SK-N-SH treated with all-trans-retinoic acid at 6 μM for 48 hours (cell line): ENCODE data around the gene CDH7.

Experiments
- ATAC-seq: fragments of 200-7000 bp; cut with Tn5 transposase; 3 replicates; pipeline ENCODE4 v1.9.1; 2020; ENCODE audit warnings: mild to moderate bottlenecking, moderate library complexity
- ARNTL ChIP-seq: fragments of 450-650 bp; formaldehyde crosslinking; IDR thresholded peaks from 2 replicates; pipeline ENCODE4 v1.5.0; 2020; ENCODE audit warnings: low read depth, mild to moderate bottlenecking, moderate library complexity, borderline replicate concordance
- BACH2 ChIP-seq: fragments of 250-450 bp; sonication (Bioruptor Pico); IDR thresholded peaks from 2 replicates; pipeline ENCODE4 v1.9.0; 2021; ENCODE audit warnings: mild to moderate bottlenecking, borderline replicate concordance
- CSDC2 ChIP-seq: fragments of 250-450 bp; sonication (Bioruptor Pico); IDR thresholded peaks from 2 replicates; pipeline ENCODE4 v1.5.0; 2020; ENCODE audit warnings: mild to moderate bottlenecking, moderate library complexity
- CSRNP3 ChIP-seq: fragments of 250-450 bp; sonication (Bioruptor Pico); IDR thresholded peaks from 2 replicates; pipeline ENCODE4 v1.5.1; 2021; ENCODE audit warnings: mild to moderate bottlenecking, moderate library complexity
- ESRRG ChIP-seq: fragments of 250-450 bp; sonication (Bioruptor Pico); IDR thresholded peaks from 2 replicates; pipeline ENCODE4 v1.6.1; 2021; ENCODE audit warnings: mild to moderate bottlenecking
- GLIS3 ChIP-seq: fragments of 250-450 bp; sonication (Bioruptor Pico); IDR thresholded peaks from 2 replicates; pipeline ENCODE4 v1.5.0; 2020; ENCODE audit warnings: mild to moderate bottlenecking, moderate library complexity
- ISL1 ChIP-seq: fragments of 250-450 bp; sonication (Bioruptor Pico); IDR thresholded peaks from 2 replicates; pipeline ENCODE4 v2.1.2; 2022; ENCODE audit warnings: mild to moderate bottlenecking, moderate library complexity
- POU6F1 ChIP-seq: fragments of 250-450 bp; sonication (Bioruptor Pico); IDR thresholded peaks from 2 replicates; pipeline ENCODE4 v1.8.0; 2021; ENCODE audit warnings: low read depth, mild to moderate bottlenecking, moderate library complexity, borderline replicate concordance
- PPARA ChIP-seq: fragments of 250-450 bp; sonication (Bioruptor Pico); IDR thresholded peaks from 2 replicates; pipeline ENCODE4 v1.5.0; 2020; ENCODE audit warnings: mild to moderate bottlenecking, borderline replicate concordance
- RARB ChIP-seq: fragments of 250-450 bp; sonication (Bioruptor Pico); IDR thresholded peaks from 2 replicates; pipeline ENCODE4 v1.8.0; 2021; ENCODE audit warnings: mild to moderate bottlenecking, moderate library complexity
- SNAI2 ChIP-seq: fragments of 250-450 bp; sonication (Bioruptor Pico); IDR thresholded peaks from 2 replicates; pipeline ENCODE4 v1.5.0; 2020; ENCODE audit warnings: mild to moderate bottlenecking, moderate library complexity
- TCF4 ChIP-seq: fragments of 250-450 bp; sonication (Bioruptor Pico); IDR thresholded peaks from 2 replicates; pipeline ENCODE4 v1.8.0; 2021; ENCODE audit warnings: mild to moderate bottlenecking, moderate library complexity, borderline replicate concordance
- TOX ChIP-seq: fragments of 250-450 bp; sonication (Bioruptor Pico); IDR thresholded peaks from 2 replicates; pipeline ENCODE4 v1.8.0; 2021; ENCODE audit warnings: mild to moderate bottlenecking, moderate library complexity, borderline replicate concordance
- TSHZ2 ChIP-seq: fragments of 250-450 bp; sonication (Bioruptor Pico); IDR thresholded peaks from 2 replicates; pipeline ENCODE4 v1.5.0; 2020; ENCODE audit warnings: mild to moderate bottlenecking, moderate library complexity
- ZC3H10 ChIP-seq: fragments of 250-450 bp; sonication (Bioruptor Pico); IDR thresholded peaks from 2 replicates; pipeline ENCODE4 v1.5.1; 2021; ENCODE audit warnings: mild to moderate bottlenecking, moderate library complexity
- ZFP30 ChIP-seq: fragments of 450-650 bp; formaldehyde crosslinking; IDR thresholded peaks from 2 replicates; pipeline ENCODE4 v1.5.0; 2022; ENCODE audit warnings: mild to moderate bottlenecking, moderate library complexity
- ZNF70 ChIP-seq: fragments of 450-650 bp; formaldehyde crosslinking; IDR thresholded peaks from 2 replicates; pipeline ENCODE4 v1.5.0; 2020; ENCODE audit warnings: mild to moderate bottlenecking, moderate library complexity
- ZNF8 ChIP-seq: fragments of 450-650 bp; formaldehyde crosslinking; IDR thresholded peaks from 2 replicates; pipeline ENCODE4 v1.5.0; 2020; ENCODE audit warnings: mild to moderate bottlenecking, moderate library complexity
- TF ChIP-seq, protein P1 (sequence below): fragments of 250-450 bp; sonication (Bioruptor Pico); IDR thresholded peaks from 2 replicates; pipeline ENCODE4 v1.8.0; 2020; ENCODE audit warnings: mild to moderate bottlenecking, moderate library complexity, borderline replicate concordance
- TF ChIP-seq, protein P2 (sequence below): fragments of 250-450 bp; sonication (Bioruptor Pico); IDR thresholded peaks from 2 replicates; pipeline ENCODE4 v1.5.1; 2020; ENCODE audit warnings: low read depth, mild to moderate bottlenecking, moderate library complexity

CDH7 gene

DNA sequence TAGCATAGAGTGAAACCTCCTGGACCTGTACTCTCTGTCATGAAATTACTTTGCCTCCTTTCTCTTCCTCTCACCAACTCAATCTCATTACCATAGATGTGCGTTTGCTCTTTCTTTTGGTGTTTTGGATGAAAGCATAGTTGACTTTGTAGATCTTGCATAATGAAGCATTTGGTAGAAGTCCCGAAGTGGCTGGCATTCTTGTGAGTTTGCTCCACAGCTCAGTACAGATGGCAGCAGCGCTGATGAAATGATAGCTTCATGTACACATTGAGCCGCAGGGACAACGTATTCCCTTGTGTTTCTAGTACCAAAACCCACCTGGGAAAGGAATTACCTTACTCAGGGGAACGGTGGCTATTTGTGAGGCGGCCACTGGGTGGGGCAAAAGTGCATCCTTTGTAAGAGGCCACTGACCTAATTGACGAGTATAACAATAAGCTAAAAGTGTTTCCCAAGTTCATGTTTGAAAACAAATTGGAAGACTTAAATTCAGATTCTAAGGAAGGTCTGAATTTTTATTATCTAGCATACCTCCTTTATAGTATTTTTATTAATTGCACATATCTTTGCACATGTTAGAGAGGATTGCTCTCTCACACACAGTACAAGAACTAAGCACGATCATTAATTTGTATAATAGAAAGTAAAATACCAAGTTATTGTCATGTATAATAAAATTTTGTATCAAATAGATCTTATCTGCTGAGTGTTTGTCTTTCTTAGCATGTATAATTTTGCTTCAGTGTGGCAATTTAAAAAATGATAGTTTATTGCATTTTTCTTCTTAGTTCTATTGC lies 25.4 kb upstream of the CDH7 start:
- TF ChIP-seq ARNTL = no peak
- no peak for TF ChIP-seq RARB (CRISPR knock-in tag)
- TF ChIP-seq ZNF8 (CRISPR knock-in tag) = no peak
- no peak for TF ChIP-seq CSRNP3 (CRISPR knock-in tag)
- no peak for TF ChIP-seq BACH2
- no peak for TF ChIP-seq CSDC2
- TF ChIP-seq, protein P1, sequence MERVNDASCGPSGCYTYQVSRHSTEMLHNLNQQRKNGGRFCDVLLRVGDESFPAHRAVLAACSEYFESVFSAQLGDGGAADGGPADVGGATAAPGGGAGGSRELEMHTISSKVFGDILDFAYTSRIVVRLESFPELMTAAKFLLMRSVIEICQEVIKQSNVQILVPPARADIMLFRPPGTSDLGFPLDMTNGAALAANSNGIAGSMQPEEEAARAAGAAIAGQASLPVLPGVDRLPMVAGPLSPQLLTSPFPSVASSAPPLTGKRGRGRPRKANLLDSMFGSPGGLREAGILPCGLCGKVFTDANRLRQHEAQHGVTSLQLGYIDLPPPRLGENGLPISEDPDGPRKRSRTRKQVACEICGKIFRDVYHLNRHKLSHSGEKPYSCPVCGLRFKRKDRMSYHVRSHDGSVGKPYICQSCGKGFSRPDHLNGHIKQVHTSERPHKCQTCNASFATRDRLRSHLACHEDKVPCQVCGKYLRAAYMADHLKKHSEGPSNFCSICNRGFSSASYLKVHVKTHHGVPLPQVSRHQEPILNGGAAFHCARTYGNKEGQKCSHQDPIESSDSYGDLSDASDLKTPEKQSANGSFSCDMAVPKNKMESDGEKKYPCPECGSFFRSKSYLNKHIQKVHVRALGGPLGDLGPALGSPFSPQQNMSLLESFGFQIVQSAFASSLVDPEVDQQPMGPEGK (CRISPR knock-in tag) = no peak
- TF ChIP-seq TCF4 (CRISPR knock-in tag) = no peak
- no peak for TF ChIP-seq ESRRG (CRISPR knock-in tag)
- no peak for TF ChIP-seq SNAI2
- TF ChIP-seq ZNF70 (CRISPR knock-in tag) = no peak
- TF ChIP-seq ISL1 (CRISPR knock-in tag) = no peak
- no peak for TF ChIP-seq GLIS3 (CRISPR knock-in tag)
- no peak for ATAC-seq

DNA sequence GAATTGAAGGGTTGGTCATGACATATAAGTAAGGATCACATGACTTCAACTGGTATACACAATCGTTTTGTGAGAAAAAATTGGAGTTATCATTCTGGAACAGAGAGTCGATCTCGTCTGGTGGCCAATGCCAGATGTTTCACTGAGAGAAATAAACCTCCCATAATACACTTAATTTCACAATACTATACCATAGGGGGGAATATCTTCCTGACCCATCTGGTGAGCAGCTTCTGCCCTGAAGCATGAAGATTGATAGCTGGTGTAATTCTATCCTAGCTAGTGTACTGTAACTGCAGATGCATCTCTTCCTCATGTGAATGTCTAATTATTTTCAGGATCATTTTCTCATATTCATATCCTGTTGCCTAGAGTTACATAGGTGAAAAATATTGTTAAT lies 15.7 kb upstream of the CDH7 start:
- TF ChIP-seq PPARA (CRISPR knock-in tag) (no peak), ZNF8 (CRISPR knock-in tag) (peak; percentile 70; the same call in 1 of the 2 replicates), TCF4 (CRISPR knock-in tag) (peak; percentile 74; the same call in 1 of the 2 replicates), BACH2 (no peak), TOX (no peak), POU6F1 (CRISPR knock-in tag) (no peak), ZC3H10 (CRISPR knock-in tag) (no peak), CSDC2 (no peak), TSHZ2 (CRISPR knock-in tag) (no peak), ZFP30 (no peak), ARNTL (no peak), ZNF70 (CRISPR knock-in tag) (peak; percentile 60; the same call in 1 of the 2 replicates), ISL1 (CRISPR knock-in tag) (no peak), SNAI2 (no peak), GLIS3 (CRISPR knock-in tag) (no peak)
- TF ChIP-seq, protein P1 (CRISPR knock-in tag) = no peak
- TF ChIP-seq, protein P2, sequence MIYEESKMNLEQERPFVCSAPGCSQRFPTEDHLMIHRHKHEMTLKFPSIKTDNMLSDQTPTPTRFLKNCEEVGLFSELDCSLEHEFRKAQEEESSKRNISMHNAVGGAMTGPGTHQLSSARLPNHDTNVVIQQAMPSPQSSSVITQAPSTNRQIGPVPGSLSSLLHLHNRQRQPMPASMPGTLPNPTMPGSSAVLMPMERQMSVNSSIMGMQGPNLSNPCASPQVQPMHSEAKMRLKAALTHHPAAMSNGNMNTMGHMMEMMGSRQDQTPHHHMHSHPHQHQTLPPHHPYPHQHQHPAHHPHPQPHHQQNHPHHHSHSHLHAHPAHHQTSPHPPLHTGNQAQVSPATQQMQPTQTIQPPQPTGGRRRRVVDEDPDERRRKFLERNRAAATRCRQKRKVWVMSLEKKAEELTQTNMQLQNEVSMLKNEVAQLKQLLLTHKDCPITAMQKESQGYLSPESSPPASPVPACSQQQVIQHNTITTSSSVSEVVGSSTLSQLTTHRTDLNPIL (CRISPR knock-in tag) = no peak
- no peak for ATAC-seq
